ENCODE data around the gene AGAP3.

DNA sequence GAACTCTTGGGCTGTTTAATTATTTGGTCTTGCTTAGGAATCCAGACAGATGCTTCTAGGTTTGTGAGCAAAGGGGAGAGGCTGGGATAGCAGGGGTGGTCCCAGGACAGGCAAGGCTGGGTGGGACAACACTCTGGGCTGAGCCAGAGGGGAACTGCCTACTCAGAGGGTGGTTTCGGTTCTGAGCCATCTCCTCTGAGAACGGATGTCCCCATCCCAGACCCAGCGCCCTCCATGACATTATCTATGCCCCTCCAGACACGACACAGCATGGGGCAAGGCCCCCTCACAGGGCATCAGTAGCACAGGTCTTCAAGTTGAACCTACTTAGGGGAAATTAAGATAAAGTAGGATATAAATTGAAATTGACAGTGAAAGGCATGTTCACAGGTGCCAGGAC is 93.7 kb downstream of the AGAP3 start:
- TF ChIP-seq CTCF (IDR thresholded peaks at IDR 0.05; ENCODE audit: low read depth, low read length) (no peak), EZH2phosphoT487 (IDR thresholded peaks at IDR 0.05; ENCODE audit: low read depth) (no peak)

All from OCI-LY3 (cell line).